K562 (cell line): ENCODE measurements around the gene THUMPD2. TPM values are rescaled to one million over a fixed set of nuclear protein-coding genes. Genes with fewer than 3 reads are reported as not detected.

Source experiments
- ATAC-seq: fragments of 200-7000 bp; cut with Tn5 transposase; 3 replicates; pipeline ENCODE4 v1.9.1; 2020; ENCODE audit warnings: moderate library complexity
- BruUV-seq: library from RNA; stranded (reverse); fragments of 400-500 nt; replicated peaks from 2 replicates; lab custom pipeline; 2021; lab: Mats Ljungman, UMichigan
- CTCF ChIA-PET: fragments of 300-600 bp; formaldehyde crosslinking; extraction: SDS; loops from one replicate; lab custom pipeline; 2021; ENCODE audit warnings: low intra/inter-chr PET ratio; lab: Yijun Ruan, JAX
- POLR2A ChIA-PET: fragments of 300-600, 350-650 bp; sonication (Branson Sonifier 250); formaldehyde crosslinking; extraction: SDS; loops from one replicate; lab custom pipeline; 2021; ENCODE audit warnings: antibody characterized with exemption, inconsistent platforms; lab: Yijun Ruan, JAX
- DNase-seq, 4 experiments: peaks; one replicate each; pipeline versions ENCODE4 v3.0.0 to v3.0.0-alpha.2; 2011 to 2018; ENCODE audit warnings: low spot score in 3 of 4, mixed read lengths in 3 of 4; ENCODE audit errors: extremely low read depth in 1 of 4
- FAIRE-seq: peaks from 2 replicates; lab custom pipeline; 2011; peaks lifted over from hg19 to GRCh38; lab: Jason Lieb, UNC
- H2AFZ ChIP-seq: 2 replicates; pipeline ENCODE4 v1.6.0; 2011; ENCODE audit warnings: low read depth, low read length, control low read depth, inconsistent platforms
- H3K27ac ChIP-seq: fragments of 200-600 bp; 3 replicates; pipeline ENCODE4 v1.8.0; 2011; ENCODE audit warnings: low read depth, mild to moderate bottlenecking, control low read depth, inconsistent platforms, low read length, moderate library complexity, mixed read lengths; ENCODE audit errors: extremely low read depth
- H3K27me3 ChIP-seq, 2 experiments: fragments of 300-600 bp in 1 of 2; 2 replicates in 1 of 2; 3 replicates in 1 of 2; pipeline versions ENCODE4 v1.6.0 to v1.8.0; 2011; ENCODE audit warnings: inconsistent platforms in 2 of 2, low read length in 2 of 2, mild to moderate bottlenecking in 1 of 2, mixed read lengths in 1 of 2, moderate library complexity in 1 of 2; ENCODE audit not compliant: control insufficient read depth in 2 of 2, insufficient read depth in 2 of 2
- H3K36me3 ChIP-seq: fragments of 300-600 bp; 3 replicates; pipeline ENCODE4 v1.8.0; 2011; ENCODE audit warnings: mild to moderate bottlenecking, low read length, inconsistent platforms; ENCODE audit not compliant: control insufficient read depth, insufficient read depth
- H3K4me1 ChIP-seq, 2 experiments: fragments of 200-600 bp in 1 of 2; replicated peaks in 1 of 2; 2 replicates in 1 of 2; 3 replicates in 1 of 2; pipeline versions ENCODE4 v1.5.1 to v1.8.0; 2011; ENCODE audit warnings: inconsistent platforms in 2 of 2, low read length in 2 of 2, mild to moderate bottlenecking in 1 of 2, mixed read lengths in 1 of 2, moderate library complexity in 1 of 2; ENCODE audit not compliant: control insufficient read depth in 2 of 2, insufficient read depth in 2 of 2
- H3K4me2 ChIP-seq: 2 replicates; pipeline ENCODE4 v1.6.1; 2011; ENCODE audit warnings: low read length, control low read depth, inconsistent platforms, mixed read lengths; ENCODE audit not compliant: insufficient read depth
- H3K4me3 ChIP-seq: fragments of 200-600 bp; sonication (generic), shearing (Covaris generic); 2 replicates; pipeline ENCODE4 v1.5.1; 2016; ENCODE audit warnings: control low read depth, inconsistent platforms
- H3K79me2 ChIP-seq: fragments of 200-600 bp; 3 replicates; pipeline ENCODE4 v1.8.0; 2011; ENCODE audit warnings: low read length, inconsistent platforms; ENCODE audit not compliant: control insufficient read depth, insufficient read depth
- H3K9ac ChIP-seq, 2 experiments: 2 replicates each; pipeline versions ENCODE4 v1.6.0 to v1.6.1; 2011; ENCODE audit warnings: low read depth in 2 of 2, low read length in 2 of 2, control low read depth in 1 of 2, inconsistent platforms in 1 of 2, mild to moderate bottlenecking in 1 of 2, mixed read lengths in 1 of 2; ENCODE audit not compliant: insufficient read depth in 1 of 2
- H3K9me1 ChIP-seq: one replicate; pipeline ENCODE4 v1.6.0; 2011; ENCODE audit warnings: inconsistent platforms, mild to moderate bottlenecking, low read length, moderate library complexity; ENCODE audit not compliant: control insufficient read depth, insufficient read depth
- H3K9me3 ChIP-seq: replicated peaks from 2 replicates; pipeline ENCODE4 v1.5.1; 2011; ENCODE audit warnings: low read depth, low read length, inconsistent platforms; ENCODE audit not compliant: control insufficient read depth, insufficient read depth
- H4K20me1 ChIP-seq: replicated peaks from 2 replicates; pipeline ENCODE4 v1.6.1; 2011; ENCODE audit warnings: low read length, inconsistent platforms, mixed read lengths; ENCODE audit not compliant: control insufficient read depth, insufficient read depth
- BCOR ChIP-seq: fragments of 450-650 bp; IDR thresholded peaks from 2 replicates; pipeline ENCODE4 v1.6.1; 2016
- EP300 ChIP-seq: IDR thresholded peaks from 2 replicates; pipeline ENCODE4 v1.6.1; 2012; ENCODE audit warnings: low read length, improper control_type of control experiment
- FOXP4 ChIP-seq: sonication (generic); formaldehyde crosslinking; IDR thresholded peaks from 2 replicates; pipeline ENCODE4 v1.8.0; 2022; ENCODE audit warnings: mild to moderate bottlenecking, missing genetic modification reagents, borderline replicate concordance
- HDGF ChIP-seq: fragments of 450-650 bp; IDR thresholded peaks from 2 replicates; pipeline ENCODE4 v1.6.1; 2016
- MAZ ChIP-seq, 2 experiments: fragments of 450-650 bp in 1 of 2; sonication (generic) in 1 of 2; formaldehyde crosslinking; IDR thresholded peaks in 1 of 2; conservative IDR thresholded peaks in 1 of 2; 2 replicates each; pipeline versions ENCODE4 v1.4.0 to v1.5.0; 2020; ENCODE audit warnings: mild to moderate bottlenecking in 1 of 2, missing genetic modification reagents in 1 of 2
- PML ChIP-seq: IDR thresholded peaks from 2 replicates; pipeline ENCODE4 v1.6.1; 2012; ENCODE audit warnings: low read length, inconsistent platforms
- SIN3A ChIP-seq, 2 experiments: fragments of 150-350 bp in 1 of 2; IDR thresholded peaks; 2 replicates each; pipeline ENCODE4 v1.6.1; 2011 to 2016; ENCODE audit warnings: borderline replicate concordance in 2 of 2, low read depth in 2 of 2, low read length in 2 of 2, mild to moderate bottlenecking in 2 of 2, moderate library complexity in 2 of 2; ENCODE audit not compliant: control insufficient read depth in 1 of 2
- SMARCA5 ChIP-seq: fragments of 450-650 bp; IDR thresholded peaks from 2 replicates; pipeline ENCODE4 v1.6.1; 2016
- ZKSCAN8 ChIP-seq: fragments of 200-800 bp; sonication (Bioruptor generic); IDR thresholded peaks from 2 replicates; pipeline ENCODE4 v1.6.1; 2016; ENCODE audit warnings: missing genetic modification characterization, missing compliant biosample characterization
- ZNF3 ChIP-seq: fragments of 250-450 bp; sonication (Bioruptor Pico); IDR thresholded peaks from 2 replicates; pipeline ENCODE4 v1.5.0; 2021; ENCODE audit warnings: mild to moderate bottlenecking, moderate library complexity
- ZNF696 ChIP-seq: fragments of 250-450 bp; sonication (Bioruptor Pico); conservative IDR thresholded peaks from 2 replicates; pipeline ENCODE4 v1.4.0; 2020; ENCODE audit warnings: mild to moderate bottlenecking, moderate library complexity
- WGBS: fragments of 100-300 bp; shearing (Covaris generic); methylation state at CpG from one replicate; pipeline ENCODE4 v1.1.6; 2016; ENCODE audit warnings: low coverage, mixed read lengths; ENCODE audit not compliant: insufficient coverage; ENCODE audit errors: missing lambda C conversion rate; 5-methylcytosine and 5-hydroxymethylcytosine counted together
- in situ Hi-C: fragments of 300-500 bp; cut with MboI; formaldehyde crosslinking; loops from 4 replicates; pipeline ENCODE4 v1.15.0; 2018; ENCODE audit warnings: inconsistent platforms, mixed read lengths
- intact Hi-C: fragments of 100-400 bp; cut with micrococcal nuclease; formaldehyde crosslinking; loops from 2 replicates; pipeline ENCODE4 v1.14.2; 2022
- polyA plus RNA-seq, 8 experiments: library from polyadenylated mRNA; depleted of rRNA in 4 of 8; stranded (reverse) in 5 of 8; unstranded in 3 of 8; fragments of >200 nt; fragmentation: Nextera tagmentation in 2 of 8; fragmentation: Illumina TruSeq in 1 of 8; extraction: Ambion mirVana in 2 of 8; extraction: Trizol in 1 of 8; gene quantifications; 2 replicates each; pipeline versions ENCODE4 v1.2.1 to v1.2.3, GENCODE V29; 2011 to 2014; ENCODE audit warnings: inconsistent platforms in 1 of 8, missing spikeins in 1 of 8
- total RNA-seq, 7 experiments: library from RNA; depleted of rRNA in 6 of 7; stranded (reverse); fragments of >200 nt in 6 of 7; fragmentation: Illumina TruSeq in 2 of 7; extraction: Trizol in 2 of 7; gene quantifications; 2 replicates each; pipeline versions ENCODE4 v1.2.1 to v1.2.3, GENCODE V29; 2011 to 2021; ENCODE audit warnings: low replicate concordance in 1 of 7

Gene THUMPD2
- total and polyA plus RNA-seq, 9 of the 15 experiments (the other 6 are each of a cell fraction or from before 2014, with no cell fraction given) = 9.6 to 40.4 (median 24.0) TPM

GRCh38 chr2:39779927-39780326 lies 869 bp upstream of the THUMPD2 start (continued):
- no peak for TF ChIP-seq ZNF696 (CRISPR knock-in tag)
- no peak for TF ChIP-seq EP300
- no peak for TF ChIP-seq ZKSCAN8
- no peak for TF ChIP-seq ZNF3 (CRISPR knock-in tag)

- peak overlapping the region; percentile 71 to 94 for H3K9ac ChIP-seq
- 18% methylated on average over 7 of the region's 9 CpGs for WGBS
- no peaks in the 10 kb centered on the region for H3K27me3 ChIP-seq
- ChIA-PET CTCF (no interaction called here), POLR2A (no interaction called here)
- peaks cover 52% of the 10 kb centered on the region for H3K79me2 ChIP-seq
- no peaks in the 10 kb centered on the region for H3K9me3 ChIP-seq
- H3K36me3 ChIP-seq = peaks cover 31% of the 10 kb centered on the region
- ATAC-seq (no peak), FAIRE-seq (no peak), DNase-seq (no peak)
- peak overlapping the region; percentile 96 for H3K27ac ChIP-seq
- peak overlapping the region; percentile 92 for H2AFZ ChIP-seq
- H4K20me1 ChIP-seq = no peaks in the 10 kb centered on the region
- TSS peak; percentile 73 for BruUV-seq
- H3K9me1 ChIP-seq = no peaks in the 10 kb centered on the region
- in situ Hi-C loops (no loop called here), intact Hi-C loops (no loop called here)
- peak overlapping the region; percentile 78 for H3K4me3 ChIP-seq
- H3K4me2 ChIP-seq = peak overlapping the region; percentile 89
- H3K4me1 ChIP-seq = peaks cover 21 to 46% of the 10 kb centered on the region in 2 experiments
- peak; percentile 74; the same call in 1 of the 2 replicates for TF ChIP-seq SMARCA5
- TF ChIP-seq PML = peak; percentile 5; the same call in 1 of the 2 replicates
- TF ChIP-seq SIN3A (IDR thresholded peaks at IDR 0.05; ENCODE audit: borderline replicate concordance in 2 of 2, control insufficient read depth in 1 of 2, low read depth in 2 of 2, low read length in 2 of 2) = 0 out of 4 replicates have a peak, but pooled peaks of 1 of the 2 experiments have one; percentile 22
- TF ChIP-seq MAZ (CRISPR knock-in tag; conservative IDR thresholded peaks at IDR 0.05 in 1 of 2, IDR thresholded peaks at IDR 0.05 in 1 of 2) = 0 out of 4 replicates have a peak, but pooled peaks of 1 of the 2 experiments have one; percentile 13
- TF ChIP-seq FOXP4 = no peak
- peak; percentile 94 for TF ChIP-seq BCOR
- 0 out of 2 replicates have a peak, but pooled peaks have one; percentile 69 for TF ChIP-seq HDGF
Measured at GRCh38 chr2:39779341-39779851, 338 bp upstream of the THUMPD2 start.
